Neural progenitor cell (in vitro differentiated cells): Measurements from ENCODE around the gene PRKAG2.

Experiments
- EZH2 ChIP-seq: fragments of 200-600 bp; sonication (generic); IDR thresholded peaks from 2 replicates; pipeline ENCODE4 v1.6.1; 2017; ENCODE audit warnings: antibody characterized with exemption, mild to moderate bottlenecking, moderate library complexity
- EZH2phosphoT487 ChIP-seq: fragments of 200-600 bp; sonication (generic); IDR thresholded peaks from 2 replicates; pipeline ENCODE4 v1.6.1; 2017; ENCODE audit warnings: antibody characterized with exemption
- TF ChIP-seq, protein P1 (sequence below): fragments of 200-600 bp; sonication (generic); IDR thresholded peaks from 2 replicates; pipeline ENCODE4 v1.5.1; 2017; ENCODE audit warnings: antibody characterized with exemption, mild to moderate bottlenecking

GRCh38 chr7:151882734-151883133 is 5.8 kb upstream of the PRKAG2 start:
- TF ChIP-seq, protein P1, sequence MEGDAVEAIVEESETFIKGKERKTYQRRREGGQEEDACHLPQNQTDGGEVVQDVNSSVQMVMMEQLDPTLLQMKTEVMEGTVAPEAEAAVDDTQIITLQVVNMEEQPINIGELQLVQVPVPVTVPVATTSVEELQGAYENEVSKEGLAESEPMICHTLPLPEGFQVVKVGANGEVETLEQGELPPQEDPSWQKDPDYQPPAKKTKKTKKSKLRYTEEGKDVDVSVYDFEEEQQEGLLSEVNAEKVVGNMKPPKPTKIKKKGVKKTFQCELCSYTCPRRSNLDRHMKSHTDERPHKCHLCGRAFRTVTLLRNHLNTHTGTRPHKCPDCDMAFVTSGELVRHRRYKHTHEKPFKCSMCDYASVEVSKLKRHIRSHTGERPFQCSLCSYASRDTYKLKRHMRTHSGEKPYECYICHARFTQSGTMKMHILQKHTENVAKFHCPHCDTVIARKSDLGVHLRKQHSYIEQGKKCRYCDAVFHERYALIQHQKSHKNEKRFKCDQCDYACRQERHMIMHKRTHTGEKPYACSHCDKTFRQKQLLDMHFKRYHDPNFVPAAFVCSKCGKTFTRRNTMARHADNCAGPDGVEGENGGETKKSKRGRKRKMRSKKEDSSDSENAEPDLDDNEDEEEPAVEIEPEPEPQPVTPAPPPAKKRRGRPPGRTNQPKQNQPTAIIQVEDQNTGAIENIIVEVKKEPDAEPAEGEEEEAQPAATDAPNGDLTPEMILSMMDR = no peak
- TF ChIP-seq EZH2phosphoT487 (no peak), EZH2 (no peak)
